K562 (cell line): ENCODE measurements around the gene BCR. TPM values are rescaled to one million over a fixed set of nuclear protein-coding genes. Genes with fewer than 3 reads are reported as not detected.

Source experiments
- CLOCK ChIP-seq: fragments of 250-450 bp; sonication (Bioruptor Pico); IDR thresholded peaks from 2 replicates; pipeline ENCODE4 v1.4.0; 2020; ENCODE audit warnings: mild to moderate bottlenecking, moderate library complexity, borderline replicate concordance
- COPS2 ChIP-seq: fragments of 450-650 bp; conservative IDR thresholded peaks from 2 replicates; pipeline ENCODE4 v1.6.1; 2016; ENCODE audit warnings: mild to moderate bottlenecking, moderate library complexity
- EGR1 ChIP-seq: fragments of 450-650 bp; conservative IDR thresholded peaks from 2 replicates; pipeline ENCODE4 v1.6.1; 2017; ENCODE audit warnings: mild to moderate bottlenecking
- HMBOX1 ChIP-seq: sonication (generic); IDR thresholded peaks from 2 replicates; pipeline ENCODE4 v1.6.1; 2016
- HNRNPH1 ChIP-seq: fragments of 200-400 bp; formaldehyde crosslinking; optimal IDR thresholded peaks from 2 replicates; pipeline ENCODE3; 2017; ENCODE audit warnings: low read depth, mild to moderate bottlenecking, low read length, moderate library complexity
- ILK ChIP-seq: fragments of 450-650 bp; IDR thresholded peaks from 2 replicates; pipeline ENCODE4 v1.6.1; 2016; ENCODE audit warnings: missing genetic modification characterization, low read depth, mild to moderate bottlenecking, missing compliant biosample characterization, moderate library complexity, borderline replicate concordance
- KDM1A ChIP-seq, 2 experiments: fragments of 450-650 bp; IDR thresholded peaks; 2 replicates each; pipeline ENCODE4 v1.6.1; 2016; ENCODE audit warnings: mild to moderate bottlenecking in 2 of 2
- KLF16 ChIP-seq: IDR thresholded peaks from 2 replicates; pipeline ENCODE4 v1.6.1; 2016; ENCODE audit warnings: antibody characterized with exemption
- MYC ChIP-seq, 2 experiments: fragments of 250-450 bp in 1 of 2; sonication (Bioruptor Pico) in 1 of 2; IDR thresholded peaks; 2 replicates each; pipeline versions ENCODE4 v1.5.1 to v1.6.1; 2012 to 2021; ENCODE audit warnings: low read depth in 2 of 2, borderline replicate concordance in 1 of 2, improper control_type of control experiment in 1 of 2, low read length in 1 of 2, mild to moderate bottlenecking in 1 of 2, moderate library complexity in 1 of 2
- SMC3 ChIP-seq: conservative IDR thresholded peaks from 2 replicates; pipeline ENCODE4 v1.6.1; 2011; ENCODE audit warnings: low read depth, low read length, improper control_type of control experiment; ENCODE audit not compliant: insufficient read depth
- ZBTB11 ChIP-seq, 3 experiments: fragments of 200-800 bp in 1 of 3; fragments of 250-450 bp in 1 of 3; fragments of 450-650 bp in 1 of 3; sonication (Bioruptor Pico) in 1 of 3; sonication (Bioruptor generic) in 1 of 3; formaldehyde crosslinking in 1 of 3; IDR thresholded peaks; 2 replicates each; pipeline versions ENCODE4 v1.6.1 to v1.8.0; 2016 to 2022; ENCODE audit warnings: mild to moderate bottlenecking in 2 of 3, missing genetic modification characterization in 2 of 3, missing compliant biosample characterization in 1 of 3, moderate library complexity in 1 of 3
- ZNF518B ChIP-seq: fragments of 250-450 bp; sonication (Bioruptor Pico); IDR thresholded peaks from 2 replicates; pipeline ENCODE4 v1.5.0; 2021; ENCODE audit warnings: mild to moderate bottlenecking, moderate library complexity
- ZNF644 ChIP-seq: fragments of 200-800 bp; sonication (Bioruptor generic); IDR thresholded peaks from 2 replicates; pipeline ENCODE4 v1.6.1; 2016; ENCODE audit warnings: low read depth, missing genetic modification characterization, missing compliant biosample characterization
- polyA plus RNA-seq, 8 experiments: library from polyadenylated mRNA; depleted of rRNA in 4 of 8; stranded (reverse) in 5 of 8; unstranded in 3 of 8; fragments of >200 nt; fragmentation: Nextera tagmentation in 2 of 8; fragmentation: Illumina TruSeq in 1 of 8; extraction: Ambion mirVana in 2 of 8; extraction: Trizol in 1 of 8; gene quantifications; 2 replicates each; pipeline versions ENCODE4 v1.2.1 to v1.2.3, GENCODE V29; 2011 to 2014; ENCODE audit warnings: inconsistent platforms in 1 of 8, missing spikeins in 1 of 8
- total RNA-seq, 7 experiments: library from RNA; depleted of rRNA in 6 of 7; stranded (reverse); fragments of >200 nt in 6 of 7; fragmentation: Illumina TruSeq in 2 of 7; extraction: Trizol in 2 of 7; gene quantifications; 2 replicates each; pipeline versions ENCODE4 v1.2.1 to v1.2.3, GENCODE V29; 2011 to 2021; ENCODE audit warnings: low replicate concordance in 1 of 7

The BCR gene
- total and polyA plus RNA-seq, 9 of the 15 experiments (the other 6 are each of a cell fraction or from before 2014, with no cell fraction given), result 0.41 to 150 (median 45.6) TPM

- TF ChIP-seq ZNF518B (no peak), SMC3 (peak; percentile 61), HNRNPH1 (no peak), KDM1A (IDR thresholded peaks at IDR 0.05) (no peak), COPS2 (no peak), CLOCK (CRISPR knock-in tag) (no peak), EGR1 (no peak), ZNF644 (no peak), KLF16 (no peak), ILK (tag) (no peak), ZBTB11 (CRISPR knock-in tag; IDR thresholded peaks at IDR 0.05) (no peak), HMBOX1 (0 out of 2 replicates have a peak, but pooled peaks have one; percentile 14), MYC (IDR thresholded peaks at IDR 0.05; ENCODE audit: low read depth, low read length) (no peak), MYC (CRISPR knock-in tag; IDR thresholded peaks at IDR 0.05; ENCODE audit: borderline replicate concordance, low read depth) (no peak)
These were observed 135.1 kb downstream of the BCR start (continued) for GRCh38 chr22:23315341-23315917.
